ENCODE measurements around the gene FHOD1.

FHOD1 gene

GRCh38 chr16:67286441-67287235, 39.4 kb upstream of the FHOD1 start:
- in situ Hi-C loops (cut with HindIII; ENCODE audit: low sequenced_read_pairs) = no loop called here
- no peak overlapping the region for H3K4me3 ChIP-seq (ENCODE audit: low read depth, low read length)
- DNase-seq (ENCODE audit: low read depth) = no peak
- no peak for TF ChIP-seq CTCF (IDR thresholded peaks at IDR 0.05; ENCODE audit: low read depth, low read length, missing control alignments)

GRCh38 chr16:67284699-67285646, 37.7 kb upstream of the FHOD1 start:
- no peak overlapping the region for H3K4me3 ChIP-seq (ENCODE audit: low read depth, low read length)
- peak; percentile 64 for TF ChIP-seq CTCF (IDR thresholded peaks at IDR 0.05; ENCODE audit: low read depth, low read length, missing control alignments)
- in situ Hi-C loops (cut with HindIII; ENCODE audit: low sequenced_read_pairs) = loop anchor here (5.0 kb wide), 1 partner anchor 82 kb away; no protein-coding TSS in a partner anchor
- no peak for DNase-seq (ENCODE audit: low read depth)

- TF ChIP-seq CTCF (IDR thresholded peaks at IDR 0.05; ENCODE audit: low read depth, low read length, missing control alignments) = no peak
- in situ Hi-C loops (cut with HindIII; ENCODE audit: low sequenced_read_pairs) = loop anchor here (5.0 kb wide), 1 partner anchor 83 kb away; no protein-coding TSS in a partner anchor
Measured at GRCh38 chr16:67283826-67284555, 36.7 kb upstream of the FHOD1 start.

GRCh38 chr16:67283039-67283825, 36.0 kb upstream of the FHOD1 start:
- in situ Hi-C loops (cut with HindIII; ENCODE audit: low sequenced_read_pairs) = loop anchor here (5.0 kb wide), 1 partner anchor 84 kb away; no protein-coding TSS in a partner anchor
- no peak overlapping the region for H3K4me3 ChIP-seq (ENCODE audit: low read depth, low read length)
- DNase-seq (ENCODE audit: low read depth) = no peak
- no peak for TF ChIP-seq CTCF (IDR thresholded peaks at IDR 0.05; ENCODE audit: low read depth, low read length, missing control alignments)

More at GRCh38 chr16:67283826-67284555, 36.7 kb upstream of the FHOD1 start:
- no peak for DNase-seq (ENCODE audit: low read depth)
- H3K4me3 ChIP-seq (ENCODE audit: low read depth, low read length) = no peak overlapping the region

GRCh38 chr16:67282447-67282805, 35.1 kb upstream of the FHOD1 start:
- TF ChIP-seq CTCF (IDR thresholded peaks at IDR 0.05; ENCODE audit: low read depth, low read length, missing control alignments) = no peak
- no peak for DNase-seq (ENCODE audit: low read depth)
- no peak overlapping the region for H3K4me3 ChIP-seq (ENCODE audit: low read depth, low read length)
- in situ Hi-C loops (cut with HindIII; ENCODE audit: low sequenced_read_pairs) = loop anchor here (5.0 kb wide), 1 partner anchor 85 kb away; no protein-coding TSS in a partner anchor
